NCI-H446 treated with DMSO at 0.1 percent for 48 hours (cell line): ENCODE results near the gene PRH2.

Source experiments
- DNase-seq: peaks from one replicate; lab custom pipeline; 2025; lab: John Stamatoyannopoulos, UW

The PRH2 gene

GRCh38 chr12:10960211-10960610, 31.2 kb downstream of the PRH2 start:
- no peak for DNase-seq

- DNase-seq, result no peak
Measured at GRCh38 chr12:10965476-10965875, 36.4 kb downstream of the PRH2 start.

- no peak for DNase-seq
Measured at GRCh38 chr12:10966314-10966713, 37.3 kb downstream of the PRH2 start.

- no peak for DNase-seq
Measured at GRCh38 chr12:10967409-10967808, 38.4 kb downstream of the PRH2 start.

GRCh38 chr12:10968765-10969456, 39.9 kb downstream of the PRH2 start:
- DNase-seq, result no peak

- DNase-seq, result no peak
Measured at GRCh38 chr12:10974965-10975364, 45.9 kb downstream of the PRH2 start.

- DNase-seq, result no peak
Measured at GRCh38 chr12:10982244-10982643, 53.2 kb downstream of the PRH2 start.
